ENCODE results near the gene ZNF821.

- no peak for TF ChIP-seq POLR2A (IDR thresholded peaks at IDR 0.05)
- no peak for TF ChIP-seq CTCF (IDR thresholded peaks at IDR 0.05)
Observed at GRCh38 chr16:71893888-71894228, 9.9 kb upstream of the ZNF821 start.

Measured in body of pancreas (tissue), 4 donors.